ENCODE measurements around the gene CDPF1. TPM values are rescaled to one million over a fixed set of nuclear protein-coding genes. Genes with fewer than 3 reads are reported as not detected.

The CDPF1 gene
- total RNA-seq, 4 donors from 2014 or later, result 10.0 to 17.3 (median 13.2) TPM

DNA sequence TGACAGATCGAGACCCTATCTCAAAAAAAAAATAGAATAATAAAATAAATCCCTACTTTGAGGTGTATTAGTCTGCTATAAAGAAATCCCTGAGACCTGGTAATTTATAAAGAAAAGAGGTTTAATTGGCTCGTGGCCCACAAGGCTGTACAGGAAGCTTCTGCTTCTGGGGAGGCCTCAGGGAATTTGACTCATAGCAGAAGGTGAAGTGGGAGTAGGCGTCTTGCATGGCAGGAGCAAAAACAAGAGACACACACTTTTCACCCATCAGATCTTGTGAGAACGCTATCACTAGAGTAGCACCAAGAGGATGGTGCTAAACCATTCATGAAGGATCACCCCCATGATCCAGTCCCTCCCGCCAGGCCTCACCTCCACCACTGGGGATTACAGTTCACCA lies 29.2 kb downstream of the CDPF1 start:
- DNase-seq (ENCODE audit: low spot score in 2 of 2), result no peak
- no peak overlapping the region for H3K4me3 ChIP-seq (ENCODE audit: low read depth, poor library complexity, severe bottlenecking)
- WGBS, 2 donors, result 90 to 94% methylated on average over 5 of the region's 5 CpGs
- TF ChIP-seq POLR2A (IDR thresholded peaks at IDR 0.05), result no peak
- TF ChIP-seq, protein P1, sequence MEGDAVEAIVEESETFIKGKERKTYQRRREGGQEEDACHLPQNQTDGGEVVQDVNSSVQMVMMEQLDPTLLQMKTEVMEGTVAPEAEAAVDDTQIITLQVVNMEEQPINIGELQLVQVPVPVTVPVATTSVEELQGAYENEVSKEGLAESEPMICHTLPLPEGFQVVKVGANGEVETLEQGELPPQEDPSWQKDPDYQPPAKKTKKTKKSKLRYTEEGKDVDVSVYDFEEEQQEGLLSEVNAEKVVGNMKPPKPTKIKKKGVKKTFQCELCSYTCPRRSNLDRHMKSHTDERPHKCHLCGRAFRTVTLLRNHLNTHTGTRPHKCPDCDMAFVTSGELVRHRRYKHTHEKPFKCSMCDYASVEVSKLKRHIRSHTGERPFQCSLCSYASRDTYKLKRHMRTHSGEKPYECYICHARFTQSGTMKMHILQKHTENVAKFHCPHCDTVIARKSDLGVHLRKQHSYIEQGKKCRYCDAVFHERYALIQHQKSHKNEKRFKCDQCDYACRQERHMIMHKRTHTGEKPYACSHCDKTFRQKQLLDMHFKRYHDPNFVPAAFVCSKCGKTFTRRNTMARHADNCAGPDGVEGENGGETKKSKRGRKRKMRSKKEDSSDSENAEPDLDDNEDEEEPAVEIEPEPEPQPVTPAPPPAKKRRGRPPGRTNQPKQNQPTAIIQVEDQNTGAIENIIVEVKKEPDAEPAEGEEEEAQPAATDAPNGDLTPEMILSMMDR (IDR thresholded peaks at IDR 0.05), result no peak
- intact Hi-C loops (cut with DNase I; ENCODE audit: low total_unique reads), result no loop called here

DNA sequence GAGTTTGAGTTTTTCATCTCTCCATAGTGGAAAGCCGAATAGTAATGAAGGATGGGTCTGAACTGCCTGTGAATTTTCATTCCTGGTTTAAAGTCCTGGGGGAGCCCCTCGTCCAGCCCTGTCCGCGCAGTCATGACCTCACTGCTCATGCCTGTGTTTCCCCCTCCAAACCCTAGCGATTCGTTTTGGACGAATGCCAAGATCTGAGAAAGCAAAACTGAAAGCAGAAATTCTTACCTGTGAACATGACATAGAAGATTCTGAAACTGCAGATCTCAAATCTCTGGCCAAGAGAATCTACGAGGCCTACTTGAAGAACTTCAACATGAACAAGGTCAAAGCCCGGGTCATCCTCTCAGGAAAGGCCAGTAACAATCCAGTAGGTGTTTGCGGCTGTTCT lies 30.5 kb downstream of the CDPF1 start:
- no peak for TF ChIP-seq POLR2A (IDR thresholded peaks at IDR 0.05)
- TF ChIP-seq, protein P1 (IDR thresholded peaks at IDR 0.05), result no peak
- intact Hi-C loops (cut with DNase I; ENCODE audit: low total_unique reads), result no loop called here
- H3K4me3 ChIP-seq (ENCODE audit: low read depth, poor library complexity, severe bottlenecking), result no peak overlapping the region
- no peak for DNase-seq (ENCODE audit: low spot score in 2 of 2)
- 74 to 77% methylated on average over 10 of the region's 10 CpGs for WGBS, 2 donors

DNA sequence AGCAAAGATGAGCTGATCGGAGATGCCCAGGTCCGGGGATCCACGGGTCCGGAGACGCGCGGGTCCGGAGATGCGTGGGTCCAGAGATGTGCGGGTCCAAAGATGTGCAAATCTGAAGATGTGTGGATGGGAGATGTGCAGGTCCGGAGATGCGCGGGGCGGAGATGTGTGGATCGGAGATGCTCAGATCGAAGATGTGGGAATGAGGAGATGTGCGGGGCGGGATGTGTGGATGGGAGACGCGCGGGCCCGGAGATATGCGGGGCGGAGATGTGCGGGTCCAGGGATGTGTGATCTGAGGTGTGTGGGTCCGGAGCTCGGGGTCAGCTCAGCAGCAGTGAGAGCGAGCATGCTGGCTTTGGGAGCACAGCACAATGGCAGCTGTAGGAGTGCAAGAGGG lies 35.5 kb downstream of the CDPF1 start:
- DNase-seq (ENCODE audit: low spot score in 2 of 2), result no peak
- TF ChIP-seq POLR2A (IDR thresholded peaks at IDR 0.05), result no peak
- TF ChIP-seq, protein P1 (IDR thresholded peaks at IDR 0.05), result no peak
- H3K4me3 ChIP-seq (ENCODE audit: low read depth, poor library complexity, severe bottlenecking), result no peak overlapping the region
- intact Hi-C loops (cut with DNase I; ENCODE audit: low total_unique reads), result no loop called here
- 96 to 97% methylated on average over 28 of the region's 28 CpGs for WGBS, 2 donors

DNA sequence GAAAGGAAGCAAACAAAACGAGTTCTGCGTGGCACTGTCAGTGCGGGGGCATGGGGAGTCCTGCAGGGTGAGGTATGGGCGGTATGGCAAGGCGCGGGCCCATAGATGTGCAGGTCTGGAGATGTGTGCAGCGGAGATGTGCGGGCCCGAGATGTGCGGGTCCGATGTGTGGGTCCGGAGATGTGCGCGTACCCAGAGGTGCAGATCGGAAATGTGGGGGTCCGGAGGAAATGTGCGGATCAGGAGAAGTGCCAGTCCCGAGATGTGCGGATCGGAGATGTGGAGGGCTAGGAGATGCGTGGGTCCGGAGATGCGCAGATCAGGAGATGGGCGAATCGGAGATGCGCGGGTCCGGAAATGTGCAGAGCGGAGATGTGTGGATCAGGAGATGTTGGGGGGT lies 35.9 kb downstream of the CDPF1 start:
- intact Hi-C loops (cut with DNase I; ENCODE audit: low total_unique reads), result no loop called here
- no peak for TF ChIP-seq POLR2A (IDR thresholded peaks at IDR 0.05)
- TF ChIP-seq, protein P1 (IDR thresholded peaks at IDR 0.05), result no peak
- DNase-seq (ENCODE audit: low spot score in 2 of 2), result no peak
- H3K4me3 ChIP-seq (ENCODE audit: low read depth, poor library complexity, severe bottlenecking), result no peak overlapping the region
- 95% methylated on average over 29 of the region's 29 CpGs for WGBS, 2 donors

DNA sequence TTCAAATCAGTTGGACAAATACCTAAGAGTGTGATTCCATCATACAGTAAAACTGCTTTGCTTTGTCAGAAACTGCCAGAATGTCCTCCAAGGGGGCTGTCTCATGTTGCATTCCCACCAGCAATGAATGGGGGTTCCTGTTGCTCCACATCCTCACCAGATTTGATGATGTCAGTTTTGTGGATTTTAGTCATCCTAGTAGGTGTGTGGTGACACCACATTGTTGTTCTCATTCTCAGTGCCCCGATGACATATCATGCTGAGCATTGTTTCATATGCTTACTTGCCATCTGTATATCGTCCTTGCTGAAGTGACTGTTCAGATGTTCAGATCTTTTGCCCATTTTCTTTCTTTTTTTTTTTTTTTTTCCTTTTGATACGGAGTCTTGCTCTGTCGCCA lies 37.0 kb downstream of the CDPF1 start:
- H3K4me3 ChIP-seq (ENCODE audit: low read depth, poor library complexity, severe bottlenecking), result no peak overlapping the region
- no peak for TF ChIP-seq POLR2A (IDR thresholded peaks at IDR 0.05)
- intact Hi-C loops (cut with DNase I; ENCODE audit: low total_unique reads), result no loop called here
- 96 to 100% methylated on average over 4 of the region's 4 CpGs for WGBS, 2 donors
- DNase-seq (ENCODE audit: low spot score in 2 of 2), result no peak

DNA sequence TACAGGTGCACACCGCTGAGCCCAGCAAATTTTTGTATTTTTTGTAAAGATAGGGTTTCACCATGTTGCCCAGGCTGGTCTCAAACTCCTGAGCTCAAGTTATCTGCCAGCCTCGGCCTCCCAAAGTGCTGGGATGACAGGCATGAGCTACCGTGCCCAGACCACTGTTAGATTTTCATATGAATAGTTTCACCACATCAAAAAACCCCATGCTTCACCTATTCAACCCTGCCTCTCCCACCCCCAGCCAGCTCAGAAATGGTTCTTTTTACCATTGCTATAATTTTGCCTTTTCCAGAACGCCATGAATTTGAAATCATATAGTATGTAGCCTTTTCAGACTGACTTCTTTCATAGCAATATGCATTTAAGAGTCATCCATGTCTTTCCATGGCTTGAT lies 37.9 kb downstream of the CDPF1 start:
- intact Hi-C loops (cut with DNase I; ENCODE audit: low total_unique reads), result no loop called here
- no peak for TF ChIP-seq POLR2A (IDR thresholded peaks at IDR 0.05)
- TF ChIP-seq, protein P1 (IDR thresholded peaks at IDR 0.05), result no peak
- WGBS, 2 donors, result 94 to 97% methylated on average over 4 of the region's 4 CpGs
- no peak for DNase-seq (ENCODE audit: low spot score in 2 of 2)
- no peak overlapping the region for H3K4me3 ChIP-seq (ENCODE audit: low read depth, poor library complexity, severe bottlenecking)
